HFFc6 (cell line): ENCODE results near the gene TUBB1. TPM values are rescaled to one million over a fixed set of nuclear protein-coding genes. Genes with fewer than 3 reads are reported as not detected.
A peak's percentile ranks its signal among the peaks of the same experiment; 100 is the strongest.
"Not testable (repeated sequence)": the region's sequence is repeated elsewhere in the genome, so short reads cannot be mapped to it uniquely, and the experiment has no call there.

ENCODE experiments used
- DNase-seq: peaks from one replicate; pipeline ENCODE4 v3.0.0-alpha.2; 2018
- H3K27ac Mint-ChIP-seq: 2 replicates; pipeline ENCODE4 v1.8.0; 2020; ENCODE audit warnings: mild to moderate bottlenecking, mixed read lengths
- H3K27me3 Mint-ChIP-seq: 2 replicates; pipeline ENCODE4 v1.8.0; 2021; ENCODE audit warnings: mild to moderate bottlenecking, moderate library complexity, mixed read lengths; ENCODE audit not compliant: insufficient read depth
- H3K36me3 Mint-ChIP-seq: 2 replicates; pipeline ENCODE4 v1.8.0; 2021; ENCODE audit warnings: low read depth, mixed read lengths
- H3K4me1 Mint-ChIP-seq: 2 replicates; pipeline ENCODE4 v1.8.0; 2020; ENCODE audit warnings: low read depth, mixed read lengths
- H3K4me3 Mint-ChIP-seq: 2 replicates; pipeline ENCODE4 v1.8.0; 2020; ENCODE audit warnings: mild to moderate bottlenecking, moderate library complexity, mixed read lengths
- H3K9me3 Mint-ChIP-seq: 2 replicates; pipeline ENCODE4 v1.8.0; 2020; ENCODE audit warnings: mild to moderate bottlenecking, mixed read lengths
- CTCF ChIP-seq: fragments of 200-600 bp; sonication (generic); IDR thresholded peaks from 2 replicates; pipeline ENCODE4 v1.5.0; 2021; ENCODE audit warnings: antibody characterized with exemption, mild to moderate bottlenecking
- total RNA-seq, 6 experiments: library from RNA; stranded (reverse); fragmentation: NEBNext Ultra II Directional; extraction: Animal tissue kit (Norgen Biotek cat#: 25700); gene quantifications; 2 replicates in 1 of 6; 3 replicates in 5 of 6; pipeline ENCODE4 v1.2.3, GENCODE V29; 2021

TUBB1 gene
- total RNA-seq, 6 experiments from 2014 or later, result not detected

- peaks cover 7% of the 10 kb centered on the region; the same call in 1 of the 2 replicates for H3K36me3 Mint-ChIP-seq
- TF ChIP-seq CTCF, result no peak
- H3K27ac Mint-ChIP-seq, result peak overlapping the region; percentile 53
- H3K4me3 Mint-ChIP-seq, result peak overlapping the region; percentile 60
- DNase-seq, result no peak
- peaks cover 40% of the 10 kb centered on the region for H3K4me1 Mint-ChIP-seq
- H3K9me3 Mint-ChIP-seq, result no peaks in the 10 kb centered on the region
- no peaks in the 10 kb centered on the region; the same call in 1 of the 2 replicates for H3K27me3 Mint-ChIP-seq
Observed at GRCh38 chr20:59007665-59008511, 11.3 kb upstream of the TUBB1 start.

GRCh38 chr20:59008715-59009336 lies 10.4 kb upstream of the TUBB1 start:
- no peak for DNase-seq
- Mint-ChIP-seq H3K4me1 (peaks cover 40% of the 10 kb centered on the region), H3K4me3 (no peak overlapping the region), H3K27me3 (no peaks in the 10 kb centered on the region; the same call in 1 of the 2 replicates), H3K27ac (no peak overlapping the region), H3K9me3 (no peaks in the 10 kb centered on the region), H3K36me3 (peaks cover 5% of the 10 kb centered on the region; the same call in 1 of the 2 replicates)
- no peak for TF ChIP-seq CTCF

- Mint-ChIP-seq H3K4me3 (no peak overlapping the region; the same call in 1 of the 2 replicates), H3K9me3 (no peaks in the 10 kb centered on the region), H3K27me3 (no peaks in the 10 kb centered on the region), H3K27ac (peak overlapping the region; percentile 99), H3K36me3 (no peaks in the 10 kb centered on the region), H3K4me1 (peaks cover 38% of the 10 kb centered on the region)
- no peak for TF ChIP-seq CTCF
- no peak for DNase-seq
Observed at GRCh38 chr20:59010321-59010994, 8.8 kb upstream of the TUBB1 start.

GRCh38 chr20:59010995-59011873 lies 8.0 kb upstream of the TUBB1 start:
- TF ChIP-seq CTCF, result no peak
- H3K4me3 Mint-ChIP-seq, result peak overlapping the region; percentile 57; the same call in 1 of the 2 replicates
- DNase-seq, result peak; percentile 81
- no peaks in the 10 kb centered on the region for H3K9me3 Mint-ChIP-seq
- H3K27me3 Mint-ChIP-seq, result no peaks in the 10 kb centered on the region
- H3K4me1 Mint-ChIP-seq, result peaks cover 33% of the 10 kb centered on the region
- peak overlapping the region; percentile 99 for H3K27ac Mint-ChIP-seq
- no peaks in the 10 kb centered on the region for H3K36me3 Mint-ChIP-seq

GRCh38 chr20:59011874-59012157 lies 7.4 kb upstream of the TUBB1 start:
- H3K27me3 Mint-ChIP-seq, H3K9me3 Mint-ChIP-seq, H3K36me3 Mint-ChIP-seq, DNase-seq, H3K4me3 Mint-ChIP-seq: not testable (repeated sequence)
- H3K4me1 Mint-ChIP-seq, result peaks cover 39% of the 10 kb centered on the region
- H3K27ac Mint-ChIP-seq, result peak overlapping the region; percentile 99
